ENCODE measurements around the gene C10orf120.

Gene C10orf120

GRCh38 chr10:122648599-122649428 is 50.8 kb downstream of the C10orf120 start:
- TF ChIP-seq POLR2AphosphoS5 (IDR thresholded peaks at IDR 0.05; ENCODE audit: low read depth) (no peak), SPI1 (IDR thresholded peaks at IDR 0.05; ENCODE audit: borderline replicate concordance, low read depth) (no peak), GABPA (IDR thresholded peaks at IDR 0.05; ENCODE audit: low read depth) (no peak), REST (IDR thresholded peaks at IDR 0.05; ENCODE audit: insufficient replicate concordance, low read depth) (no peak)
- TF ChIP-seq, protein P1, sequence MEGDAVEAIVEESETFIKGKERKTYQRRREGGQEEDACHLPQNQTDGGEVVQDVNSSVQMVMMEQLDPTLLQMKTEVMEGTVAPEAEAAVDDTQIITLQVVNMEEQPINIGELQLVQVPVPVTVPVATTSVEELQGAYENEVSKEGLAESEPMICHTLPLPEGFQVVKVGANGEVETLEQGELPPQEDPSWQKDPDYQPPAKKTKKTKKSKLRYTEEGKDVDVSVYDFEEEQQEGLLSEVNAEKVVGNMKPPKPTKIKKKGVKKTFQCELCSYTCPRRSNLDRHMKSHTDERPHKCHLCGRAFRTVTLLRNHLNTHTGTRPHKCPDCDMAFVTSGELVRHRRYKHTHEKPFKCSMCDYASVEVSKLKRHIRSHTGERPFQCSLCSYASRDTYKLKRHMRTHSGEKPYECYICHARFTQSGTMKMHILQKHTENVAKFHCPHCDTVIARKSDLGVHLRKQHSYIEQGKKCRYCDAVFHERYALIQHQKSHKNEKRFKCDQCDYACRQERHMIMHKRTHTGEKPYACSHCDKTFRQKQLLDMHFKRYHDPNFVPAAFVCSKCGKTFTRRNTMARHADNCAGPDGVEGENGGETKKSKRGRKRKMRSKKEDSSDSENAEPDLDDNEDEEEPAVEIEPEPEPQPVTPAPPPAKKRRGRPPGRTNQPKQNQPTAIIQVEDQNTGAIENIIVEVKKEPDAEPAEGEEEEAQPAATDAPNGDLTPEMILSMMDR (IDR thresholded peaks at IDR 0.05; ENCODE audit: insufficient read depth, low read length): peak; percentile 65

More at GRCh38 chr10:122648599-122649428, 50.8 kb downstream of the C10orf120 start:
- no peaks in the 10 kb centered on the region for H3K27me3 ChIP-seq (ENCODE audit: insufficient read depth, poor library complexity, severe bottlenecking)
- DNase-seq (ENCODE audit: low read depth in 1 of 2, low spot score in 1 of 2): peak in 1 of 2 experiments; percentile 36
- no peak overlapping the region for H3K4me3 ChIP-seq (replicated peaks; ENCODE audit: insufficient read depth, low read length)
- no peak overlapping the region for H3K27ac ChIP-seq (replicated peaks)
